ENCODE data around the gene NFE2L2.

GRCh38 chr2:177251165-177251542 is 13.4 kb downstream of the NFE2L2 start:
- TF ChIP-seq ZNF274 (IDR thresholded peaks at IDR 0.05; ENCODE audit: low read depth, low read length) (no peak), SUZ12 (IDR thresholded peaks at IDR 0.05; ENCODE audit: extremely low read depth, insufficient read depth, insufficient read length) (no peak), YY1 (IDR thresholded peaks at IDR 0.05; ENCODE audit: insufficient read depth, insufficient read length) (no peak)
